PC-3 (cell line): ENCODE results near the gene SNORC. TPM values are rescaled to one million over a fixed set of nuclear protein-coding genes. Genes with fewer than 3 reads are reported as not detected.

Source experiments
- ATAC-seq: fragments of 200-7000 bp; cut with Tn5 transposase; 2 replicates; pipeline ENCODE4 v1.9.1; 2020; ENCODE audit warnings: mild to moderate bottlenecking, moderate library complexity
- BruUV-seq: library from RNA; stranded (reverse); fragments of 400-500 nt; replicated peaks from 2 replicates; lab custom pipeline; 2021; lab: Mats Ljungman, UMichigan
- CTCF ChIA-PET: fragments of 300-600 bp; sonication (Branson Sonifier 250); formaldehyde crosslinking; loops from one replicate; lab custom pipeline; 2022; ENCODE audit warnings: antibody characterized with exemption; lab: Charles Lee
- POLR2A ChIA-PET: fragments of 300-600 bp; sonication (Branson Sonifier 250); formaldehyde crosslinking; loops from one replicate; lab custom pipeline; 2022; ENCODE audit warnings: antibody characterized with exemption; ENCODE audit not compliant: unreplicated experiment; lab: Charles Lee
- DNase-seq: peaks from one replicate; pipeline ENCODE4 v3.0.0-alpha.2; 2015
- H2AFZ ChIP-seq: fragments of 300-600 bp; sonication (generic); 2 replicates; pipeline ENCODE4 v1.6.0; 2016; ENCODE audit warnings: antibody characterized with exemption, low read length
- H3F3A ChIP-seq: fragments of 300-600 bp; sonication (generic); one replicate; pipeline ENCODE4 v1.6.0; 2017; ENCODE audit warnings: antibody characterized with exemption, low read length, control low read depth, mild to moderate bottlenecking; ENCODE audit not compliant: unreplicated experiment
- H3K27ac ChIP-seq: fragments of 300-600 bp; sonication (generic); 2 replicates; pipeline ENCODE4 v1.5.1; 2016; ENCODE audit warnings: mild to moderate bottlenecking, low read length
- H3K27me3 ChIP-seq: fragments of 300-600 bp; sonication (generic); 2 replicates; pipeline ENCODE4 v1.6.1; 2016; ENCODE audit warnings: low read length, mixed read lengths
- H3K36me3 ChIP-seq: fragments of 300-600 bp; sonication (generic); 2 replicates; pipeline ENCODE4 v1.6.1; 2016; ENCODE audit warnings: low read depth, mixed run types, low read length, mixed read lengths
- H3K4me1 ChIP-seq: fragments of 300-600 bp; sonication (generic); 2 replicates; pipeline ENCODE4 v1.5.1; 2016; ENCODE audit warnings: low read length; ENCODE audit not compliant: insufficient read depth
- H3K4me2 ChIP-seq: fragments of 300-600 bp; sonication (generic); 2 replicates; pipeline ENCODE4 v1.6.0; 2016; ENCODE audit warnings: low read length
- H3K4me3 ChIP-seq: fragments of 300-600 bp; sonication (generic); 2 replicates; pipeline ENCODE4 v1.5.1; 2016; ENCODE audit warnings: mild to moderate bottlenecking, low read length, mixed read lengths
- H3K79me2 ChIP-seq: fragments of 300-600 bp; sonication (generic); 2 replicates; pipeline ENCODE4 v1.6.1; 2017; ENCODE audit warnings: low read length, mixed read lengths
- H3K9ac ChIP-seq: fragments of 300-600 bp; sonication (generic); 2 replicates; pipeline ENCODE4 v1.6.0; 2016; ENCODE audit warnings: mild to moderate bottlenecking, low read length
- H3K9me2 ChIP-seq: fragments of 300-600 bp; sonication (generic); replicated peaks from 2 replicates; pipeline ENCODE4 v1.6.1; 2016; ENCODE audit warnings: mixed run types, low read length, mixed read lengths
- H3K9me3 ChIP-seq: fragments of 300-600 bp; sonication (generic); 2 replicates; pipeline ENCODE4 v1.6.1; 2016; ENCODE audit warnings: low read length, mixed read lengths
- H4K20me1 ChIP-seq: fragments of 300-600 bp; sonication (generic); 2 replicates; pipeline ENCODE4 v1.6.1; 2016; ENCODE audit warnings: low read length, mixed read lengths
- EZH2 ChIP-seq: fragments of 300-600 bp; sonication (generic); IDR thresholded peaks from one replicate; pipeline ENCODE4 v1.6.1; 2017; ENCODE audit warnings: antibody characterized with exemption, mild to moderate bottlenecking, low read length; ENCODE audit not compliant: unreplicated experiment
- EZH2phosphoT487 ChIP-seq: fragments of 300-600 bp; sonication (generic); IDR thresholded peaks from 2 replicates; pipeline ENCODE4 v1.6.1; 2018; ENCODE audit warnings: mild to moderate bottlenecking, antibody characterized with exemption, low read length, borderline replicate concordance
- intact Hi-C: fragments of 100-400 bp; cut with micrococcal nuclease; formaldehyde crosslinking; loops from 2 replicates; pipeline ENCODE4 v1.9.0; 2023
- total RNA-seq: library from RNA; depleted of rRNA; stranded (reverse); fragments of >200 nt; gene quantifications from 2 replicates; pipeline ENCODE4 v1.2.3, GENCODE V29; 2014
- TF ChIP-seq, protein P1 (sequence below): fragments of 300-600 bp; sonication (generic); conservative IDR thresholded peaks from 2 replicates; pipeline ENCODE4 v1.5.1; 2017; ENCODE audit warnings: antibody characterized with exemption, low read depth, mild to moderate bottlenecking, low read length

The SNORC gene
- total RNA-seq, 1 experiment from 2014 or later: 11.1 TPM

DNA sequence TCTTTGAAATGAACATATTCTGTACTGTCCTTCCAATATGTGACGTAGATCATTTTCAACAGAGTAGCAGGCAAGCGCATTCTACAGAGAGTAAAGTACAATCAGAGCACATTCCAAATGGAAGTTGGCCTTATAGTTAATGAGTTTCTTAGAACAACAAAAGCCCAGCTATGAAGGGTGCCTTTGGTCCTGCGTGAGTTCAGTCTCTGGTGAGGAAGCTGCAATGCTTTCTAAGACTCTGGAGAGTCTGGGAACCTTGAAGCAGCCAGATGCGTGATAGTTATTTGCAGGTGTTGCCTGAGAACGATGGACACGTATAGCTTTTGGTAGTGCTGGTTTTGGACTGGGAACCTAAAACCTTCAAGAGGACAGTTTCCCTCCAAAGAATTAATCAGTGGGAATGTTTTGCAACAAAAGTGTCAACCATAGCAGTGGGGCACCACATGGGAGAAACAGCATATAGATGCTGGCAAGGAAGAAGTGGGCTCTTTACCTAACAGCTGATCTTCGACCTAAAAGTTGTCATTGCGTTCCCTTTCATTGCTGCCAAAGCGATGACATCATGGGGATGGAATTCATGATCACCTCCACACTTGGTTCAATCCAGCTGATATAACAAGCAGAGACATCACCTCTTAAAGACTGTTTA, 9.3 kb upstream of the SNORC start:
- no TSS peak for BruUV-seq

GRCh38 chr2:232861353-232861752, 8.7 kb upstream of the SNORC start:
- H2AFZ ChIP-seq: no peak overlapping the region
- H3K27ac ChIP-seq: no peak overlapping the region
- no peak overlapping the region for H3K9ac ChIP-seq
- no TSS peak for BruUV-seq
- no peak overlapping the region for H3K4me3 ChIP-seq
- ChIA-PET CTCF (no interaction called here), POLR2A (no interaction called here)
- peaks cover 29% of the 10 kb centered on the region for H3K36me3 ChIP-seq
- no peak for DNase-seq
- no peaks in the 10 kb centered on the region for H3F3A ChIP-seq
- peaks cover 6% of the 10 kb centered on the region for H3K4me1 ChIP-seq
- H3K27me3 ChIP-seq: no peaks in the 10 kb centered on the region
- no peaks in the 10 kb centered on the region for H3K79me2 ChIP-seq
- no peak for ATAC-seq
- no peaks in the 10 kb centered on the region for H3K9me3 ChIP-seq
- TF ChIP-seq EZH2 (no peak), EZH2phosphoT487 (no peak)
- TF ChIP-seq, protein P1, sequence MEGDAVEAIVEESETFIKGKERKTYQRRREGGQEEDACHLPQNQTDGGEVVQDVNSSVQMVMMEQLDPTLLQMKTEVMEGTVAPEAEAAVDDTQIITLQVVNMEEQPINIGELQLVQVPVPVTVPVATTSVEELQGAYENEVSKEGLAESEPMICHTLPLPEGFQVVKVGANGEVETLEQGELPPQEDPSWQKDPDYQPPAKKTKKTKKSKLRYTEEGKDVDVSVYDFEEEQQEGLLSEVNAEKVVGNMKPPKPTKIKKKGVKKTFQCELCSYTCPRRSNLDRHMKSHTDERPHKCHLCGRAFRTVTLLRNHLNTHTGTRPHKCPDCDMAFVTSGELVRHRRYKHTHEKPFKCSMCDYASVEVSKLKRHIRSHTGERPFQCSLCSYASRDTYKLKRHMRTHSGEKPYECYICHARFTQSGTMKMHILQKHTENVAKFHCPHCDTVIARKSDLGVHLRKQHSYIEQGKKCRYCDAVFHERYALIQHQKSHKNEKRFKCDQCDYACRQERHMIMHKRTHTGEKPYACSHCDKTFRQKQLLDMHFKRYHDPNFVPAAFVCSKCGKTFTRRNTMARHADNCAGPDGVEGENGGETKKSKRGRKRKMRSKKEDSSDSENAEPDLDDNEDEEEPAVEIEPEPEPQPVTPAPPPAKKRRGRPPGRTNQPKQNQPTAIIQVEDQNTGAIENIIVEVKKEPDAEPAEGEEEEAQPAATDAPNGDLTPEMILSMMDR: no peak
- H3K4me2 ChIP-seq: no peak overlapping the region
- no peaks in the 10 kb centered on the region for H4K20me1 ChIP-seq
- no peaks in the 10 kb centered on the region for H3K9me2 ChIP-seq
- intact Hi-C loops: no loop called here

More for the DNA sequence above, 9.3 kb upstream of the SNORC start:
- Histone ChIP-seq H2AFZ (no peak overlapping the region), H3K4me2 (no peak overlapping the region), H3K9me3 (no peaks in the 10 kb centered on the region), H3K27ac (no peak overlapping the region), H3F3A (no peaks in the 10 kb centered on the region), H3K9ac (no peak overlapping the region), H3K9me2 (no peaks in the 10 kb centered on the region), H3K4me3 (no peak overlapping the region), H4K20me1 (no peaks in the 10 kb centered on the region), H3K36me3 (peaks cover 31% of the 10 kb centered on the region), H3K27me3 (no peaks in the 10 kb centered on the region), H3K4me1 (peaks cover 11% of the 10 kb centered on the region), H3K79me2 (no peaks in the 10 kb centered on the region)
- TF ChIP-seq EZH2phosphoT487 (no peak), EZH2 (no peak)
- TF ChIP-seq, protein P1: no peak
- POLR2A ChIA-PET: no interaction called here
- no peak for ATAC-seq
- intact Hi-C loops: no loop called here
- peak; percentile 25 for DNase-seq
- CTCF ChIA-PET: no interaction called here

- Histone ChIP-seq H3K36me3 (peaks cover 10% of the 10 kb centered on the region; the same call in 1 of the 2 replicates), H4K20me1 (no peaks in the 10 kb centered on the region), H3K9ac (no peak overlapping the region), H3K27me3 (no peaks in the 10 kb centered on the region), H3K4me1 (no peaks in the 10 kb centered on the region), H3K9me3 (no peaks in the 10 kb centered on the region), H3K27ac (no peak overlapping the region), H2AFZ (no peak overlapping the region), H3K9me2 (no peaks in the 10 kb centered on the region), H3K79me2 (no peaks in the 10 kb centered on the region), H3K4me3 (no peak overlapping the region), H3K4me2 (no peak overlapping the region), H3F3A (no peaks in the 10 kb centered on the region)
- TF ChIP-seq, protein P1: no peak
- no peak for TF ChIP-seq EZH2
- no peak for TF ChIP-seq EZH2phosphoT487
- no TSS peak for BruUV-seq
- CTCF ChIA-PET: no interaction called here
- no peak for ATAC-seq
- intact Hi-C loops: no loop called here
- POLR2A ChIA-PET: no interaction called here
- DNase-seq: no peak
Observed at GRCh38 chr2:232863996-232864395, 6.1 kb upstream of the SNORC start.
